IMR-90 (cell line): ENCODE data around the gene TRIM62.

Experiments used
- CEBPB ChIP-seq: IDR thresholded peaks from 2 replicates; pipeline ENCODE4 v1.6.1; 2012; ENCODE audit warnings: low read depth, low read length, improper control_type of control experiment
- CTCF ChIP-seq: conservative IDR thresholded peaks from 2 replicates; pipeline ENCODE4 v1.5.1; 2012; ENCODE audit warnings: mild to moderate bottlenecking, low read depth, low read length, improper control_type of control experiment
- POLR2A ChIP-seq: IDR thresholded peaks from 2 replicates; pipeline ENCODE4 v1.6.1; 2012; ENCODE audit warnings: mild to moderate bottlenecking, low read depth, low read length
- RAD21 ChIP-seq: IDR thresholded peaks from 2 replicates; pipeline ENCODE4 v1.6.1; 2012; ENCODE audit warnings: low read length, improper control_type of control experiment

GRCh38 chr1:33163621-33164519 is 18.0 kb downstream of the TRIM62 start:
- TF ChIP-seq CTCF (no peak), POLR2A (no peak), CEBPB (no peak), RAD21 (no peak)
